Keratinocyte (primary cell): ENCODE data around the gene PIGT. TPM values are rescaled to one million over a fixed set of nuclear protein-coding genes. Genes with fewer than 3 reads are reported as not detected.

Experiments
- DNase-seq: peaks from one replicate; pipeline ENCODE4 v3.0.0-alpha.2; 2011; ENCODE audit warnings: low read depth, missing footprints, low spot score
- FAIRE-seq: peaks from 2 replicates; lab custom pipeline; 2011; peaks lifted over from hg19 to GRCh38; lab: Jason Lieb, UNC
- H2AFZ ChIP-seq: 2 replicates; pipeline ENCODE4 v1.6.0; 2012; ENCODE audit warnings: low read length, control low read depth, inconsistent platforms; ENCODE audit not compliant: control insufficient read depth
- H3K27ac ChIP-seq: 2 replicates; pipeline ENCODE4 v1.5.1; 2011; ENCODE audit warnings: low read length; ENCODE audit not compliant: control insufficient read depth, insufficient read depth
- H3K27me3 ChIP-seq: 3 replicates; pipeline ENCODE4 v1.6.0; 2011; ENCODE audit warnings: low read length; ENCODE audit not compliant: control insufficient read depth, insufficient read depth; ENCODE audit errors: extremely low read depth
- H3K36me3 ChIP-seq, 2 experiments: 2 replicates in 1 of 2; 3 replicates in 1 of 2; pipeline ENCODE4 v1.5.1; 2011; ENCODE audit warnings: low read length in 2 of 2, mild to moderate bottlenecking in 1 of 2; ENCODE audit not compliant: control insufficient read depth in 2 of 2, insufficient read depth in 2 of 2; ENCODE audit errors: extremely low read depth in 1 of 2
- H3K4me1 ChIP-seq: 3 replicates; pipeline ENCODE4 v1.5.1; 2011; ENCODE audit warnings: low read length; ENCODE audit not compliant: control insufficient read depth, insufficient read depth; ENCODE audit errors: extremely low read depth
- H3K4me2 ChIP-seq: 3 replicates; pipeline ENCODE4 v1.6.0; 2011; ENCODE audit warnings: low read depth, low read length; ENCODE audit not compliant: control insufficient read depth, insufficient read depth; ENCODE audit errors: extremely low read depth
- H3K4me3 ChIP-seq, 3 experiments: fragments of 200-600 bp in 1 of 3; sonication (generic) in 1 of 3; 2 replicates in 2 of 3; 3 replicates in 1 of 3; pipeline ENCODE4 v1.5.1; 2011 to 2016; ENCODE audit warnings: low read length in 3 of 3, mild to moderate bottlenecking in 3 of 3, control low read depth in 2 of 3, inconsistent platforms in 1 of 3, low read depth in 1 of 3, mixed read lengths in 1 of 3, mixed run types in 1 of 3, moderate library complexity in 1 of 3; ENCODE audit not compliant: control insufficient read depth in 2 of 3, insufficient read depth in 2 of 3; ENCODE audit errors: extremely low read depth in 1 of 3
- H3K79me2 ChIP-seq: 2 replicates; pipeline ENCODE4 v1.6.0; 2012; ENCODE audit warnings: low read length; ENCODE audit not compliant: control insufficient read depth, insufficient read depth
- H3K9ac ChIP-seq: 3 replicates; pipeline ENCODE4 v1.6.0; 2011; ENCODE audit warnings: low read length; ENCODE audit not compliant: control insufficient read depth, insufficient read depth; ENCODE audit errors: extremely low read depth
- H3K9me1 ChIP-seq: 3 replicates; pipeline ENCODE4 v1.6.0; 2011; ENCODE audit warnings: low read length; ENCODE audit not compliant: control insufficient read depth, insufficient read depth; ENCODE audit errors: extremely low read depth
- H3K9me3 ChIP-seq: 2 replicates; pipeline ENCODE4 v1.5.1; 2012; ENCODE audit warnings: low read depth, low read length; ENCODE audit not compliant: control insufficient read depth
- H4K20me1 ChIP-seq: 3 replicates; pipeline ENCODE4 v1.6.0; 2011; ENCODE audit warnings: low read length; ENCODE audit not compliant: control insufficient read depth, insufficient read depth; ENCODE audit errors: extremely low read depth
- EZH2 ChIP-seq: IDR thresholded peaks from one replicate; pipeline ENCODE4 v1.6.1; 2012; ENCODE audit warnings: inconsistent platforms, mild to moderate bottlenecking, low read length, moderate library complexity
- dilution Hi-C: fragments of 300-500 bp; cut with MboI; formaldehyde crosslinking; loops from one replicate; pipeline ENCODE4 v1.7.0; 2020; ENCODE audit warnings: low sequenced_read_pairs; ENCODE audit not compliant: extremely low pct_ligation_motif_present
- polyA plus RNA-seq, 5 experiments: library from polyadenylated mRNA; depleted of rRNA in 3 of 5; stranded (reverse) in 3 of 5; stranded (forward) in 1 of 5; unstranded in 1 of 5; fragments of >200 nt; gene quantifications; 1 replicate in 1 of 5; 2 replicates in 3 of 5; 3 replicates in 1 of 5; pipeline versions ENCODE4 v1.2.1 to v1.2.3, GENCODE V29; 2011 to 2012; ENCODE audit warnings: missing spikeins in 2 of 5, low read depth in 1 of 5, low replicate concordance in 1 of 5
- TF ChIP-seq, protein P1 (sequence below), 3 experiments: IDR thresholded peaks in 1 of 3; conservative IDR thresholded peaks in 1 of 3; optimal IDR thresholded peaks in 1 of 3; 2 replicates in 2 of 3; 3 replicates in 1 of 3; pipeline versions ENCODE3 to v1.5.1; 2011; ENCODE audit warnings: low read length in 3 of 3, mild to moderate bottlenecking in 3 of 3, moderate library complexity in 2 of 3, control low read depth in 1 of 3, inconsistent platforms in 1 of 3; ENCODE audit not compliant: insufficient read depth in 2 of 3; ENCODE audit errors: extremely low read depth in 1 of 3

The PIGT gene
- polyA plus RNA-seq, 1 donor (not counting 4 experiments of a cell fraction or from before 2014, with no cell fraction given), result 26.5 TPM

DNA sequence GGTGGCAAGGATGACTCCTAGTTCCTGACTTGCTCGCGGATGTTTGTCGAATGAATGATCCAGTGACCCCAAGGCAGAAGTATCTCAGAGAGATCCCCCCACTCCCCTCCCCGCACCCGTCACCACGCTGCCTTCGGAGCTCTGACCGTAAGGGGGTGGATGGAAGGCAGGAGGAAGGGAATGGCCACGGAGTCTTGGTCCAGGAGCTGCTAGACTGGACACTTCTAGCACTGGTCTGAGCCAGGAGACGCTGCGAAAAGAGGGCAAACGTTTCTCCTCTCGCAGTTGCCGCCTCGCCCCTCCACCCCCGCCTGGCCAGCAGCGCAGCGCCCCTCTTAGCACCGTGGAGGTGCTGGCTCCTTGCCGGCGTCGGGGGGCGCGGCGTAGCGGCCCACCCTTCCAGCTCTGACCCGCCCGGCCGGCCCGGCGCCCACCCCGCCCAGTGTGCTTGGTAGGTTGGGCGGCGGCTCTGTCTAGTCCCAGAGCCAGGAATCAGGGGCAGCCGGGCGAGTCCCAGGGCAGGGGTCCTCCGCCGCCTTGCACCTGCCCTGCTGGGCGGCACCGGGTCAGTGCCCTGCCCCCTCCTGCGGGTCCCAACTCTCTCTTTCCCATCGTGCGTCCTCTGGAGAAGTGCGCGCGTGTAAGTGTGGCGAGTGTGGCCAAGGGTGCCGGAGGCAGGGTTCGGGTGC lies 10.2 kb upstream of the PIGT start:
- H2AFZ ChIP-seq, result peak overlapping the region; percentile 84
- dilution Hi-C loops, result no loop called here
- peak overlapping the region; percentile 77 for H3K9ac ChIP-seq
- DNase-seq (no peak), FAIRE-seq (no peak)
- H3K36me3 ChIP-seq, result peaks cover 5 to 10% of the 10 kb centered on the region in 2 experiments
- H3K27me3 ChIP-seq, result peaks cover 8% of the 10 kb centered on the region
- H3K4me3 ChIP-seq, result peak overlapping the region; percentile 72 to 86 (median 79)
- H3K4me2 ChIP-seq, result peak overlapping the region; percentile 86
- H3K27ac ChIP-seq, result no peak overlapping the region
- peaks cover 2% of the 10 kb centered on the region for H3K9me1 ChIP-seq
- H3K9me3 ChIP-seq, result peaks cover 2% of the 10 kb centered on the region
- TF ChIP-seq EZH2, result no peak
- TF ChIP-seq, protein P1, sequence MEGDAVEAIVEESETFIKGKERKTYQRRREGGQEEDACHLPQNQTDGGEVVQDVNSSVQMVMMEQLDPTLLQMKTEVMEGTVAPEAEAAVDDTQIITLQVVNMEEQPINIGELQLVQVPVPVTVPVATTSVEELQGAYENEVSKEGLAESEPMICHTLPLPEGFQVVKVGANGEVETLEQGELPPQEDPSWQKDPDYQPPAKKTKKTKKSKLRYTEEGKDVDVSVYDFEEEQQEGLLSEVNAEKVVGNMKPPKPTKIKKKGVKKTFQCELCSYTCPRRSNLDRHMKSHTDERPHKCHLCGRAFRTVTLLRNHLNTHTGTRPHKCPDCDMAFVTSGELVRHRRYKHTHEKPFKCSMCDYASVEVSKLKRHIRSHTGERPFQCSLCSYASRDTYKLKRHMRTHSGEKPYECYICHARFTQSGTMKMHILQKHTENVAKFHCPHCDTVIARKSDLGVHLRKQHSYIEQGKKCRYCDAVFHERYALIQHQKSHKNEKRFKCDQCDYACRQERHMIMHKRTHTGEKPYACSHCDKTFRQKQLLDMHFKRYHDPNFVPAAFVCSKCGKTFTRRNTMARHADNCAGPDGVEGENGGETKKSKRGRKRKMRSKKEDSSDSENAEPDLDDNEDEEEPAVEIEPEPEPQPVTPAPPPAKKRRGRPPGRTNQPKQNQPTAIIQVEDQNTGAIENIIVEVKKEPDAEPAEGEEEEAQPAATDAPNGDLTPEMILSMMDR (optimal IDR thresholded peaks at IDR 0.05 in 1 of 3, IDR thresholded peaks at IDR 0.05 in 1 of 3, conservative IDR thresholded peaks at IDR 0.05 in 1 of 3; ENCODE audit: extremely low read depth in 1 of 3, insufficient read depth in 2 of 3, low read length in 3 of 3), result no peak
- peaks cover 4% of the 10 kb centered on the region for H3K4me1 ChIP-seq
- H3K79me2 ChIP-seq, result no peaks in the 10 kb centered on the region
- no peaks in the 10 kb centered on the region for H4K20me1 ChIP-seq

DNA sequence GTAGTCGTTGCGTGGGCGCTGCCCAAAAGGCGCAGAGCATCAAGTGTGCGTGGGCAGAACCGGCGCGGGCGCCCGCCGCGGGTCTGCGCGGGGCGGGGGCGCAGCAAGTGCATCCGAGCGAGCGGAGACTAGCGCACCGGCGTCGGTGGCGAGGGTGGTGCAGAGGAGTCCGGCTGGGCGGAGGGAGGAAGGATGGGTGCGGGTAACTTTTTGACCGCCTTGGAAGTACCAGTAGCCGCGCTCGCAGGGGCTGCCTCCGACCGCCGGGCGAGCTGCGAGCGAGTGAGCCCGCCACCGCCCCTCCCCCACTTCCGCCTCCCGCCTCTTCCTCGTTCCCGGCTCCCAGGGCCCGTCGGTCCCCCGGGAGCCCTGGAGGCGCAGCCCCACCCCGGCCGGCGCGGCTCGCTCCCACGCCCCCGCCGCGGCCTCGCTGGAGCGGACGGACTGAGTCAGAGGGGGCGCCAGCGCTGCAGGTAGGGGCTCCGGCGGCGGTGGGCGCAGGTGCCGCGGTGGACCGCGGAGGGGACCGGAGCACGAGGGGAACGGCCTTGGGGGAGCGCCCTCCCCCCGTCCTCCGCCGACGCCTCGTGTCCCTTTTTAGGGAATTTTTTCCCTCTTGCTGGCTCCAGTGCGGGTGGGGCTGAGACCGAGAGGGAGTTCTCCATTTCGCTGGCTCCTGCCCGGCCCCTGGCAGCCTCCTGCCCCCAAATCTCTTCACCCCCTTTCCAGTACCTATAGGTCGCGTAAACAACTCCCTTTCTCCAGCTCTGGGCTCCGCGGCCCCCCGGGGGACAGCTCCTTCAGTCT lies 9.5 kb upstream of the PIGT start:
- H3K4me3 ChIP-seq, result peak overlapping the region; percentile 72 to 86 (median 79)
- no peaks in the 10 kb centered on the region for H3K9me3 ChIP-seq
- H3K9me1 ChIP-seq, result peaks cover 2% of the 10 kb centered on the region
- TF ChIP-seq, protein P1 (optimal IDR thresholded peaks at IDR 0.05 in 1 of 3, IDR thresholded peaks at IDR 0.05 in 1 of 3, conservative IDR thresholded peaks at IDR 0.05 in 1 of 3; ENCODE audit: extremely low read depth in 1 of 3, insufficient read depth in 2 of 3, low read length in 3 of 3), result no peak
- no peak for TF ChIP-seq EZH2
- peak overlapping the region; percentile 43 for H3K27ac ChIP-seq
- FAIRE-seq, result no peak
- dilution Hi-C loops, result no loop called here
- H2AFZ ChIP-seq, result peak overlapping the region; percentile 84
- no peak for DNase-seq
- peaks cover 4% of the 10 kb centered on the region for H3K4me1 ChIP-seq
- peaks cover 5 to 10% of the 10 kb centered on the region in 2 experiments for H3K36me3 ChIP-seq
- no peaks in the 10 kb centered on the region for H3K79me2 ChIP-seq
- peaks cover 8% of the 10 kb centered on the region for H3K27me3 ChIP-seq
- peak overlapping the region; percentile 77 for H3K9ac ChIP-seq
- H4K20me1 ChIP-seq, result no peaks in the 10 kb centered on the region
- peak overlapping the region; percentile 86 for H3K4me2 ChIP-seq
